ENCODE measurements around the gene KIF5C.

Gene KIF5C

GRCh38 chr2:148936857-148937450 lies 61.9 kb downstream of the KIF5C start:
- H3K27me3 Mint-ChIP-seq (ENCODE audit: low read depth): peaks cover 4% of the 10 kb centered on the region
- H3K36me3 Mint-ChIP-seq (ENCODE audit: low read depth): no peaks in the 10 kb centered on the region
- no peak overlapping the region for H3K4me3 Mint-ChIP-seq
- no peaks in the 10 kb centered on the region for H3K4me1 Mint-ChIP-seq
- TF ChIP-seq CTCF (IDR thresholded peaks at IDR 0.05; ENCODE audit: unreplicated experiment in 3 of 3): no peak
- H3K27ac Mint-ChIP-seq: no peak overlapping the region
- no peaks in the 10 kb centered on the region for H3K9me3 Mint-ChIP-seq

GRCh38 chr2:148939271-148939670 lies 64.2 kb downstream of the KIF5C start:
- TF ChIP-seq CTCF (IDR thresholded peaks at IDR 0.05; ENCODE audit: unreplicated experiment in 3 of 3): no peak
- H3K9me3 Mint-ChIP-seq: no peaks in the 10 kb centered on the region
- no peak overlapping the region for H3K4me3 Mint-ChIP-seq
- H3K27ac Mint-ChIP-seq: no peak overlapping the region
- no peaks in the 10 kb centered on the region for H3K4me1 Mint-ChIP-seq
- peaks cover 2% of the 10 kb centered on the region for H3K36me3 Mint-ChIP-seq (ENCODE audit: low read depth)
- peaks cover 4% of the 10 kb centered on the region for H3K27me3 Mint-ChIP-seq (ENCODE audit: low read depth)

GRCh38 chr2:148943097-148943496 lies 68.1 kb downstream of the KIF5C start:
- no peak overlapping the region for H3K4me3 Mint-ChIP-seq
- H3K36me3 Mint-ChIP-seq (ENCODE audit: low read depth): peaks cover 19% of the 10 kb centered on the region
- H3K9me3 Mint-ChIP-seq: peaks cover 3% of the 10 kb centered on the region
- no peak overlapping the region for H3K27ac Mint-ChIP-seq
- TF ChIP-seq CTCF (IDR thresholded peaks at IDR 0.05; ENCODE audit: unreplicated experiment in 3 of 3): no peak
- H3K27me3 Mint-ChIP-seq (ENCODE audit: low read depth): peaks cover 4% of the 10 kb centered on the region
- peaks cover 12% of the 10 kb centered on the region for H3K4me1 Mint-ChIP-seq

GRCh38 chr2:148944536-148944935 lies 69.5 kb downstream of the KIF5C start:
- Mint-ChIP-seq H3K4me1 (peaks cover 24% of the 10 kb centered on the region), H3K4me3 (no peak overlapping the region), H3K27me3 (ENCODE audit: low read depth) (peaks cover 4% of the 10 kb centered on the region), H3K9me3 (peaks cover 3% of the 10 kb centered on the region), H3K27ac (no peak overlapping the region), H3K36me3 (ENCODE audit: low read depth) (peaks cover 24% of the 10 kb centered on the region)
- TF ChIP-seq CTCF (IDR thresholded peaks at IDR 0.05; ENCODE audit: unreplicated experiment in 3 of 3): no peak

GRCh38 chr2:148947299-148947698 lies 72.3 kb downstream of the KIF5C start:
- H3K27me3 Mint-ChIP-seq (ENCODE audit: low read depth): no peaks in the 10 kb centered on the region
- no peak overlapping the region for H3K4me3 Mint-ChIP-seq
- TF ChIP-seq CTCF (IDR thresholded peaks at IDR 0.05; ENCODE audit: unreplicated experiment in 3 of 3): no peak
- H3K4me1 Mint-ChIP-seq: peaks cover 29% of the 10 kb centered on the region
- peak overlapping the region; percentile 13 to 49 (median 29) for H3K27ac Mint-ChIP-seq
- H3K36me3 Mint-ChIP-seq (ENCODE audit: low read depth): peaks cover 35% of the 10 kb centered on the region
- peaks cover 3% of the 10 kb centered on the region for H3K9me3 Mint-ChIP-seq

- Mint-ChIP-seq H3K36me3 (ENCODE audit: low read depth) (peaks cover 38% of the 10 kb centered on the region), H3K27me3 (ENCODE audit: low read depth) (no peaks in the 10 kb centered on the region), H3K4me3 (no peak overlapping the region), H3K9me3 (peaks cover 3% of the 10 kb centered on the region), H3K27ac (peak overlapping the region in 1 of 3 experiments; percentile 72), H3K4me1 (peaks cover 29% of the 10 kb centered on the region)
- TF ChIP-seq CTCF (IDR thresholded peaks at IDR 0.05; ENCODE audit: unreplicated experiment in 3 of 3): no peak
Observed at GRCh38 chr2:148948868-148949267, 73.8 kb downstream of the KIF5C start.

Measured in nephron (organoid).